Transverse colon (tissue), 4 donors: ENCODE results near the gene ACE.

ENCODE experiments used
- CTCF ChIP-seq, 5 experiments: fragments of 200-600 bp in 3 of 5; fragments of 450-650 bp in 2 of 5; sonication (generic) in 3 of 5; IDR thresholded peaks; 1 replicate in 2 of 5; 2 replicates in 3 of 5; pipeline ENCODE4 v1.5.1; 2016 to 2017; ENCODE audit warnings: antibody characterized with exemption in 5 of 5, inconsistent platforms in 3 of 5, mild to moderate bottlenecking in 2 of 5, moderate library complexity in 1 of 5
- EP300 ChIP-seq: sonication (generic); formaldehyde crosslinking; IDR thresholded peaks from one replicate; pipeline ENCODE4 v1.6.1; 2017; ENCODE audit warnings: antibody characterized with exemption, low read depth
- POLR2A ChIP-seq: fragments of 450-650 bp; IDR thresholded peaks from one replicate; pipeline ENCODE4 v1.6.1; 2016; ENCODE audit warnings: antibody characterized with exemption, mild to moderate bottlenecking, moderate library complexity
- POLR2AphosphoS5 ChIP-seq, 3 donors: sonication (generic); formaldehyde crosslinking; IDR thresholded peaks; one replicate each; pipeline ENCODE4 v1.6.1; 2016; ENCODE audit warnings: antibody characterized with exemption in 3 of 3

DNA sequence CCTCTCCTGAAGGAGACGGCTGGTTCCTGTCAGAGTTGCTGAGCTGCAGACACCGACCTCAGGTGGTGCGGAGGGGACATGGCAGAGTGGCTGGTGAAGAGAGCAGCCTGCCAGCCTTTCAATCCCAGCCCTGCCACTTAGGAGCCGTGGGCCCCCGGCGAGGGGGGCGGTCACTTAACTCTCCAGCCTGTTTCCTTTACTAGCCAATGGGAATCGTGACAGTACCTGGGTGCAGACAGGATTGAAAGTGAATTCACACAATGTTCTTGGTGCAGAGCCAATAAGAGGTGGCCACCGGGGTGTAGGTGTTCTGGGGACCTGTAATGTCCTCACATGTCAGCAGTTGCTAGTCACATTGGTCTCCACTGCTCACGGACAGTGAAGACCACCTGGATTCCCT lies 13.5 kb downstream of the ACE start:
- no peak for TF ChIP-seq CTCF (IDR thresholded peaks at IDR 0.05)
- no peak for TF ChIP-seq POLR2A
- TF ChIP-seq POLR2AphosphoS5 (IDR thresholded peaks at IDR 0.05), result no peak
- TF ChIP-seq EP300, result no peak
